GM08714 (cell line): Measurements from ENCODE around the gene TBC1D19.

ENCODE experiments used
- H3K4me3 ChIP-seq: fragments of 200-500 bp; sonication (Bioruptor generic); 2 replicates; pipeline ENCODE4 v1.5.1; 2014; ENCODE audit warnings: mild to moderate bottlenecking, low read length, inconsistent platforms
- ZNF274 ChIP-seq: IDR thresholded peaks from 2 replicates; pipeline ENCODE4 v1.6.1; 2012; ENCODE audit warnings: mild to moderate bottlenecking, low read depth, low read length

The TBC1D19 gene

DNA sequence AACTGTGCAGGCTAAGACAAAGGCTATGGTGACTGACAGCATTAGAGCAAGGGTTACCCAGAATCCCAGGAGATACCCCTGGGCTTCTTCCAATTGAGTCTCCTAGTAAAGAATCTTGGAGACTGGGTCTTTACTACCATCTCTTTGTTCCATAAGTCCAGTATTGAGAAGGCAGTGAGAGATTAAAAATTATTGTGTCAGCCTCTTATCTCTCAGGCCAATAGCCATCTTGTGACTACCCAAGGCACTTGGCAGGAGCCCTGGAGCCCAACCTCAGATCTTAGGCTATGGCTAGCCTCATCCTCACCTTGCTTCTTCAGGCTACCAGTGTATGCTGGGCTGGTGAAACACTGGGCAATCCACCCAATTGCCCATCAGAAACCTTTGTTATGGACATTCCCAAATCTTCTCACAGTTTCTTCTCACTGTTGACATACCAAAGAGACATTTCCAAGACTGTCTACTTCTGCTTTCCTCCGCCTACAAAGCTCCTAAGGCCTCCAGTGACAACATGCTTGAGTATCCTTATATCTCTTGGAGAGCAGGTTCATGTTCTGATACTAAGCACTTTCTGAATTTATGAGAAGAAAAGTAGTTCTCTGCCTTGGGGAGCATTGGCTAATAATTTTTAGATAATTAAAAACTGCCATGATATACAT is 200.5 kb downstream of the TBC1D19 start:
- no peak overlapping the region for H3K4me3 ChIP-seq
- TF ChIP-seq ZNF274: no peak

- no peak for TF ChIP-seq ZNF274
- no peak overlapping the region for H3K4me3 ChIP-seq
These were observed 201.4 kb downstream of the TBC1D19 start for GRCh38 chr4:26785312-26785711.

DNA sequence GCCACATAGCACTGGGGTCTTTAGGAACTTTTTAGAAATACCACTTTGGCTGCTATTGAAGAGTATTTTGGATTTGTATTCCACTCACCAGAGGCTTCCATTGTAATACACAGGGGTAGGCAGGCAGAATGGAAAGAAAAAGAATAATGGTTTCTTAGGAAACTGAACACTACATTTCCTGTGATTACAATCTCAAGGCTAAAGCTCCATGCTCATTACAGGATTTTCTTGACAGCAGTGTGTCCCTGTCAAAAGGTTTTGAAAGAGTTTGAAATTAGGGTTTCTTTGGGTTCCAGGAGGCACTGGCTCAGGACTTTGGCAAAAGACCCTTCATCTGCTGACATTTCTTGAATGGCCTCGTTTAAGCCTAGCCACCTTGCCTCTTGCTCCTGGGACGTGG is 201.9 kb downstream of the TBC1D19 start:
- no peak for TF ChIP-seq ZNF274
- H3K4me3 ChIP-seq: no peak overlapping the region

DNA sequence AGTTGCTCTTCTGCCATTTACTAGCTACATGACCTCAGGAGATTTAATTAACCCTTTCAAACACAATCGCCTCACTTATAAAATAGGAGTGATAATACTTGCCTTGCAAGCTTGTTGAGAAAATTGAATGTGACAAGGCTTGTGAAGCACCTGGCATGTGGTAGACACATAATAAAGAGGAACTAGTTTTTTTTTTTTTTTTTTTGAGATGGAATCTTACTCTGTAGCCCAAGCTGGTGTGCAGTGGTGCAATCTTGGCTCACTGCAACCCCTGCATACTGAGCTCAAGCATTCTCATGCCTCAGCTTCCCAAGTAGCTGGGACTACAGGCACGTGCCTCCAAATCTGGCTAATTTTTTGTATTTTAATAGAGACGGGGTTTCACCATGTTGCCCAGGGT is 203.0 kb downstream of the TBC1D19 start:
- no peak overlapping the region for H3K4me3 ChIP-seq
- no peak for TF ChIP-seq ZNF274

- H3K4me3 ChIP-seq: no peak overlapping the region
- no peak for TF ChIP-seq ZNF274
These were observed 203.8 kb downstream of the TBC1D19 start for GRCh38 chr4:26787461-26788340.

DNA sequence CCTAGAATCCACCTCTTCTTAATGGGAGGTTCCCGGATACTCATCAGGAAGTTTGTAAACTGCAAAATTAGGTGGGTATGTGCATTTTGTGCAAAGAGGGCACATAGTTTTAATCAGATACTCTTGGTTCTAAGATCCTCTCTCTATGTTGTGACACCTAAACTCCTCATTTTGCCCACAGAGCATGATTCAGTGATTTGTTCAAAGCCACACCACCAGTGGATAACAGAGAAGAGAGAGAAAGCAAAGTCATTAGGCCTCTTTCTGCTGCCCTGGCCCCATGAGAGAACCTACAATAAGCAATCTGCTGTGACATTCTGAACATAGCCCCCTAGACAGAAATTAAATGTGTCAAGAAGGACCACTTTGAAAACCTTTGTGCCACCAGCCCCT is 204.5 kb downstream of the TBC1D19 start:
- TF ChIP-seq ZNF274: no peak
- H3K4me3 ChIP-seq: no peak overlapping the region

- H3K4me3 ChIP-seq: no peak overlapping the region
- TF ChIP-seq ZNF274: no peak
These were observed 205.3 kb downstream of the TBC1D19 start for GRCh38 chr4:26789208-26789607.

DNA sequence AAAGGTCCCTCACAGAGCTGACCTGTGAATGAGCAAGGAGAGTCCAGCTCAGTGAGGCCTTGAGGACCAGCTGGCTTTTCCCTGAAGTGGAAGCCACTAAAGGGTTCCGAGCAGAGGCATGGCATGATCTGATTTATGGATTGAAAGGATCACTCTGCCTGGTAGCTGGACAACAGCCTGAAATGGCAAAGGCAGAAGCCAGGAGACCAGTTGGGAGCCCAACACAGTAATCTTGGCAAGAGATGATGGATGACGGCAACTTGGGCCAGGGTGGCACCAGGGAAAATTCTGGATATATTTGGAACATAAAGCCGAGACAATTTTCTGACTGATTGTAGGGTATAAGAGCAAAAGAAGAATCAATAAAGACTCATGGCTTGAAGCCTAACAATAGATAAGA is 207.5 kb downstream of the TBC1D19 start:
- TF ChIP-seq ZNF274: no peak
- H3K4me3 ChIP-seq: no peak overlapping the region

- no peak for TF ChIP-seq ZNF274
- H3K4me3 ChIP-seq: no peak overlapping the region
These were observed 208.8 kb downstream of the TBC1D19 start for GRCh38 chr4:26792639-26793038.

GRCh38 chr4:26793735-26794134 is 209.9 kb downstream of the TBC1D19 start:
- H3K4me3 ChIP-seq: no peak overlapping the region
- TF ChIP-seq ZNF274: no peak

- TF ChIP-seq ZNF274: no peak
- H3K4me3 ChIP-seq: no peak overlapping the region
These were observed 212.2 kb downstream of the TBC1D19 start for GRCh38 chr4:26796081-26796480.

DNA sequence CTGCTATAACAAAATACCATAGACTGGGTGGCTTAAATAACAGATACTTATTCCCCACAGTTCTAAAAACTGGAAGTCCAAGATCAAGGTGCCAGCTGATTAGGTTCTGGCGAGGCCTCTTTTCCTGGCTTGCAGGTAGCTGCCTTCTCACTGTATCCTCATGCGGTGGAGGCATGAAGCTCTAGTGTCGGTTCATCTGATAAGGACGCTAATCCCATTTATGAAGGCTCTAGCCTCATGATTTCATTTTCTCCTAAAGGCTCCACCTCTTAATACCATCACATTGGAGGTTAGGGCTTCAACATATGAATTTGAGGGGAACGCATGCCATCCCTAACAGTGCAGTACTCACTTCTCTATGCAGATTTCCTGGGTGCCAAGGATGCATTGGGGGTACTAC is 218.9 kb downstream of the TBC1D19 start:
- H3K4me3 ChIP-seq: no peak overlapping the region
- TF ChIP-seq ZNF274: no peak

DNA sequence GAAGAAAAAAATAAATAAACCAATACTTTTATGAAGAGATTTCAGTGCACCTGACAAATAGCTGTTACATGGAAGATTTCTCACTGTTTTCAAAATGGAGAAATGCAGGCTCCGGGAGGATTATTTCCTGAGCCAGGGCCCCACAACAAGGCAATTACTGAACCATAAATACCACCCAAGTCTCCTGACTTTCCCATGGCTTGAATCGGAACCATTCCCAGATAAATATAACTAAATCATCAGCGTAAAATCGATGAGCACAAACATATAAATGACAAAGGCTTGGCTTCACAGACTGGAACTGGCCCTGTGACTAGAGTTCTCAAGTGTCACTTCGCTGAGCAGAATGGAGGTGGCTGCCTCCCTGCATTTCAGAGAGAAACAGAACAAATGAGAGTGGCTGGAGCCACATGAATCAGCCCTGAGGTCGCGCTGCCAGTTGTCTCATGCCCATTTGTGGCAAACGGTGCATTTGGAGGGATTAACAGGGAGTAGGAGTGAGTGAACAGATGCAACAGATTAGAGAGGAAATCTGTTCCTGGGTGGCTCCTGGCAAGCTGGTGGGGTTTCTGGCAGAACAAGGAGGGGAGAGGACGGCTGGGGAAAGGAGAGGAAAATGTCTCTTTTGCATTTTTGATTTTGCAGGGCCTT is 219.5 kb downstream of the TBC1D19 start:
- H3K4me3 ChIP-seq: no peak overlapping the region
- TF ChIP-seq ZNF274: no peak

DNA sequence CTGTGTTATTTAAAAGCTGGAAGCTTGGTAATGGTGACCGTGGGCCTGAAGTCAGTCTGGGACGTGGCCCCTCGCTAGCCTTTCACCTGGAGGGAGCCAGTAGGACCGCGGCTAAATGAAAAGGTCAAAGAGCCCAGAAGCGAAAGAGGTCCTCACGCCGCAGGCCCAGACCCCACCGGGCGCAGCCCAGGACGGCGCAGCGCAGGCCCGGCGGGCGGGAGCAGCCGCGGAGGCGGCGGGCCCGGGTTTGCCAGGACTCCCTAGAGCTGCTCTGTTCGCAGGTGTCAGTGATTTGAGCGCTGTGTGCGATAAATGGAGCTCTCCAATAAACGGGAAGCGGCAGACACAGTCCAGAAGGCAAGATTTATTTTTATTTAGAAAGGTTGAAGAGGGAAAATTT is 220.6 kb downstream of the TBC1D19 start:
- no peak for TF ChIP-seq ZNF274
- H3K4me3 ChIP-seq: no peak overlapping the region

DNA sequence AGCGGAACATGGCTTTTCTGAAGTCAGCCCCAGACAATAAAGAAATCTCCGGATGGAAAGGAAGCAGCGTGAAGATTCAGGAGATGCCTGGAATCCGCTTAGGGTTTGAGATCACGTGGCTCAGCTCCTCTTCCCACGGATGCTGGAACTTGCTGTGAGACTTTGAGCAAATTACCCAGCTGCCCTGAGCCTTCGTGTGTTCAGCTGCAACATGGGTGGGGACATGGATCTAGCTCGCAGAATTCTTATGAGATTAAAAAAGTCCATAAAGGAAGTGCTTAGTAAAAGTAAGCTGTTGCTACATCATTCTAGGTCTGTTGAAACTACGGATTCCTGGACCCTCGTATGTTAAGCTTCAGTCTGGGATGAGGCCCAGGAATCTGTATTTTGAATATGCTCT is 221.0 kb downstream of the TBC1D19 start:
- no peak overlapping the region for H3K4me3 ChIP-seq
- TF ChIP-seq ZNF274: no peak
